ENCODE results near the gene FCRL6. TPM values are rescaled to one million over a fixed set of nuclear protein-coding genes. Genes with fewer than 3 reads are reported as not detected.

FCRL6 gene
- total RNA-seq, 2 donors from 2014 or later, result not detected

DNA sequence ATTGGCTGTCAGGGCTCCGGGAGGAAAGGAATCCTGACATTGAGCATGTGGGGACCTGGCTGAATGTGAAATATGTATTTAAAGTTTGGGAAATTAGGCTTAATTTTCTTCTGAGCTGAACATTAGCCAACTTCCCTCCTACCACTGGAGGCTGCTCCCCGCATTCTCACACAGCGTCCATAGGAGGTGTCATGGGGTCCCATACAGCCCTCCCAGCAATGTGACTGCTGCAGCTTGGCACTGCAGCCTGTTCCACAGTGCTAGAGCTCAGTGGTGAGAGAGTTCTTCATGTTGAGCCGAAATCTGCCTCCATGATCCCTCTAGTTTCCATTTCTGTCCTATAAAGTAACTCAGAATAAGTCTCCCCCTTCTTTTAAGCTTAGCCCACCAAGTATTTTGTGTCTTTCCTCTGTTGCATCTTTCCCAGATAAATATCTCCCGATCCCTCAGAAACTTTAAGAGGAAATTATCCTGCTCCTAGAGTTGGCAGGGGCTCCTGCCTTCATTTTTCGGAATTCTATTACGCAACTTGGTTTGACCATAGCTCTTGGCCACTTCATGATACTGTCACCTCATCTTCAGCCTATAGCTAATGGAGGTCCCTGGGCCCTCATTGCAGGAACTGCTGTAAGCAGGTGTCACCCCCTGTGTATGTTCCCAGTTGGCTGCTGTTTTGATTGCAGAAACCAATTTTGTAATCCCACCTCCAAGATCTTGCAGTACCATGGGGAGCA lies 2.0 kb downstream of the FCRL6 start:
- no peak overlapping the region for H3K27ac ChIP-seq
- H3K4me3 ChIP-seq, result no peak overlapping the region
- 77% methylated on average over 7 of the region's 7 CpGs for WGBS
- DNase-seq (ENCODE audit: low spot score), result no peak
- H3K9me3 ChIP-seq, result no peaks in the 10 kb centered on the region
- H3K27me3 ChIP-seq (replicated peaks; ENCODE audit: insufficient read depth), result no peaks in the 10 kb centered on the region
- TF ChIP-seq POLR2A (IDR thresholded peaks at IDR 0.05), result no peak
- TF ChIP-seq, protein P1, sequence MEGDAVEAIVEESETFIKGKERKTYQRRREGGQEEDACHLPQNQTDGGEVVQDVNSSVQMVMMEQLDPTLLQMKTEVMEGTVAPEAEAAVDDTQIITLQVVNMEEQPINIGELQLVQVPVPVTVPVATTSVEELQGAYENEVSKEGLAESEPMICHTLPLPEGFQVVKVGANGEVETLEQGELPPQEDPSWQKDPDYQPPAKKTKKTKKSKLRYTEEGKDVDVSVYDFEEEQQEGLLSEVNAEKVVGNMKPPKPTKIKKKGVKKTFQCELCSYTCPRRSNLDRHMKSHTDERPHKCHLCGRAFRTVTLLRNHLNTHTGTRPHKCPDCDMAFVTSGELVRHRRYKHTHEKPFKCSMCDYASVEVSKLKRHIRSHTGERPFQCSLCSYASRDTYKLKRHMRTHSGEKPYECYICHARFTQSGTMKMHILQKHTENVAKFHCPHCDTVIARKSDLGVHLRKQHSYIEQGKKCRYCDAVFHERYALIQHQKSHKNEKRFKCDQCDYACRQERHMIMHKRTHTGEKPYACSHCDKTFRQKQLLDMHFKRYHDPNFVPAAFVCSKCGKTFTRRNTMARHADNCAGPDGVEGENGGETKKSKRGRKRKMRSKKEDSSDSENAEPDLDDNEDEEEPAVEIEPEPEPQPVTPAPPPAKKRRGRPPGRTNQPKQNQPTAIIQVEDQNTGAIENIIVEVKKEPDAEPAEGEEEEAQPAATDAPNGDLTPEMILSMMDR (IDR thresholded peaks at IDR 0.05), result no peak
- no peak for TF ChIP-seq POLR2AphosphoS5 (IDR thresholded peaks at IDR 0.05)
- H3K36me3 ChIP-seq, result no peaks in the 10 kb centered on the region
- intact Hi-C loops (cut with DNase I), result no loop called here
- H3K4me1 ChIP-seq (replicated peaks), result no peaks in the 10 kb centered on the region

DNA sequence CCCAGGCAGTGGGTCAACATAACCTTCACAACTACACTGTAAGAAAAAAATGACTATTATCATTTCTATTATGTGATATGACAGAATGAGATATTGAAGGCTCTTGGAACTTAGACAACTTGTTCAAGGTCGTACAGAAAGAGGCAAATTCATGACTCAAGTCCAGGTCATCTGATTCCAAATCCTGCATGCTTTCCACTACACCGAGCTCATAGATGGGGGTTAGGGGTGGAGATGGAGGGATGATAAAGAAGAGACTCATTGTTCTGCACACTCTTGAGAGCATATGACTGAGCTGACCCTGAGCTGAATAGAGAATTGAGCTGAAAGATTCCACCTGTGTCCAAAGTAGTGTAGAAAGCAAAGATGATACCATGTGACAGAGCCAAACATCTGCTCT lies 2.8 kb downstream of the FCRL6 start:
- 27% methylated on average over 2 of the region's 2 CpGs for WGBS
- Histone ChIP-seq H3K9me3 (no peaks in the 10 kb centered on the region), H3K36me3 (no peaks in the 10 kb centered on the region), H3K4me1 (replicated peaks) (no peaks in the 10 kb centered on the region), H3K4me3 (no peak overlapping the region), H3K27ac (no peak overlapping the region), H3K27me3 (replicated peaks; ENCODE audit: insufficient read depth) (no peaks in the 10 kb centered on the region)
- intact Hi-C loops (cut with DNase I), result no loop called here
- TF ChIP-seq POLR2A (IDR thresholded peaks at IDR 0.05) (no peak), POLR2AphosphoS5 (IDR thresholded peaks at IDR 0.05) (no peak)
- TF ChIP-seq, protein P1 (IDR thresholded peaks at IDR 0.05), result no peak
- no peak for DNase-seq (ENCODE audit: low spot score)

DNA sequence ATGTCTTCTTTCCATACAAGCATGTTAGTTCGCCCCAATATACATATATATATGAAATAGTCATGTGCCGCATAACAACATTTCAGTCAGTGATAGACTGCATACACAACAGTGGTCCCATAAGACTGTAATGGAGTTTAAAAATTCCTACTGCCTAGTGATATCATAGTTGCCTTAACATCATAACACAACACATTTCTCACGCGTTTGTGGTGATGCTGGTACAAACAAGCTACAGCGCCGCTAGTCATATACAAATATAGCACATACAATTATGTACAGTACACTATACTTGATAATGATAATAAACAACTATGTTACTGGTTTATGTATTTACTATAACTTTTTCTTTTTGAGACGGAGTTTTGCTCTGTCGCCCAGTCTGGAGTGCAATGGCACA lies 13.8 kb downstream of the FCRL6 start:
- H3K9me3 ChIP-seq, result no peaks in the 10 kb centered on the region
- no peaks in the 10 kb centered on the region for H3K4me1 ChIP-seq (replicated peaks)
- H3K27ac ChIP-seq, result no peak overlapping the region
- TF ChIP-seq POLR2A (IDR thresholded peaks at IDR 0.05), result no peak
- TF ChIP-seq, protein P1 (IDR thresholded peaks at IDR 0.05), result no peak
- no peak for TF ChIP-seq POLR2AphosphoS5 (IDR thresholded peaks at IDR 0.05)
- H3K27me3 ChIP-seq (replicated peaks; ENCODE audit: insufficient read depth), result no peaks in the 10 kb centered on the region
- no peak for DNase-seq (ENCODE audit: low spot score)
- H3K4me3 ChIP-seq, result no peak overlapping the region
- 93% methylated on average over 8 of the region's 8 CpGs for WGBS
- intact Hi-C loops (cut with DNase I), result no loop called here
- no peaks in the 10 kb centered on the region for H3K36me3 ChIP-seq

DNA sequence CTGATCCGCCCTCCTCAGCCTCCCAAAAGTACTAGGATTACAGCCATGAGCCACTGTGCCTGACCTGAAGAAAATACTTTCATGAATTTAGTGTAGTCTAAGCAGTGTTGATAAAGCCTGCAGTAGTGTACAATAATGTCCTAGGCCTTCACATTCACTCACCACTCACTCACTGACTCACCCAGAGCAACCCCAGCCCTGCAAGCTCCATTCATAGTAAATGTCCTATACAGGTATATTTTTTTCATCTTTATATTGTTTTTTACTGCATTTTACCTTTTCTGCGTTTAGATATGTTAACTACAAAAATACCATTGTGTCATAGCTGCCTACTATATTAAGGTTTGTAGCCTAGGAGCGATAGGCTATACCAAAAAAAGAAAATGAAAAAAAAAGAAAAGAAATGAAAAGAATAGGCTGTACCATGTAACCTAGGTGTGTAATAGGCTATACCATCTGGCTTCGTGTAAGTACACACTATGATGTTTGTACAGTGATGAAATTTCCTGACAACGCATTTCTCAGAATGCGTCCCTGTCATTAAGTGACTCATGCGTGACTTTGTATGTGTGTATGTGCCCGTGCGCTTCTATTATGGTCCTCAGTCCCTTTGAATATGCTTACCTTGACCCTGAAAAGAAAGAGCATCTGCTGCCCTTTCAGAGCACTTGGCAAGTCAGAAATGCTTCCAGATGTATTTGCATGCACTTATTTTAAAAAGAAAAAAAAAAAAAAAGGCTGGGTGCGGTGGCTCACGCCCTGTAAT lies 15.3 kb downstream of the FCRL6 start:
- no peaks in the 10 kb centered on the region for H3K4me1 ChIP-seq (replicated peaks)
- H3K27ac ChIP-seq, result no peak overlapping the region
- no peak overlapping the region for H3K4me3 ChIP-seq
- H3K36me3 ChIP-seq, result no peaks in the 10 kb centered on the region
- TF ChIP-seq POLR2A (IDR thresholded peaks at IDR 0.05) (no peak), POLR2AphosphoS5 (IDR thresholded peaks at IDR 0.05) (no peak)
- TF ChIP-seq, protein P1 (IDR thresholded peaks at IDR 0.05), result no peak
- no peaks in the 10 kb centered on the region for H3K9me3 ChIP-seq
- no peaks in the 10 kb centered on the region for H3K27me3 ChIP-seq (replicated peaks; ENCODE audit: insufficient read depth)
- 72% methylated on average over 11 of the region's 11 CpGs for WGBS
- intact Hi-C loops (cut with DNase I), result no loop called here
- DNase-seq (ENCODE audit: low spot score), result no peak
